Measurements from ENCODE around the gene NAV3. TPM values are rescaled to one million over a fixed set of nuclear protein-coding genes. Genes with fewer than 3 reads are reported as not detected.

The NAV3 gene
- total RNA-seq, 1 experiment from 2014 or later, result 3.0 TPM

GRCh38 chr12:77847680-77848431, 17.2 kb downstream of the NAV3 start:
- no peaks in the 10 kb centered on the region for H3K79me2 ChIP-seq (ENCODE audit: insufficient read depth, low read length)
- no peak overlapping the region for H4K5ac ChIP-seq (ENCODE audit: insufficient read length, low read depth, low read length)
- H3K27ac ChIP-seq (ENCODE audit: insufficient read length, low read depth, low read length), result no peak overlapping the region
- H2BK20ac ChIP-seq (ENCODE audit: low read depth, low read length, poor library complexity, severe bottlenecking), result no peak overlapping the region
- H3T11ph ChIP-seq (ENCODE audit: low read length), result no peak overlapping the region
- no peak overlapping the region for H2BK120ac ChIP-seq (ENCODE audit: low read depth, low read length, poor library complexity, severe bottlenecking)
- no peaks in the 10 kb centered on the region for H3K9me3 ChIP-seq (ENCODE audit: control insufficient read depth, low read depth, low read length)
- H3K27me3 ChIP-seq (ENCODE audit: insufficient read depth, low read length), result no peaks in the 10 kb centered on the region
- H3K23ac ChIP-seq (ENCODE audit: insufficient read length, low read depth, low read length), result no peak overlapping the region
- H3K27ac Mint-ChIP-seq, result no peak overlapping the region
- H2AK5ac ChIP-seq (ENCODE audit: insufficient read length, low read length), result no peak overlapping the region
- no peak overlapping the region for H3K4me2 ChIP-seq (ENCODE audit: insufficient read depth, insufficient read length, low read length)
- no peak overlapping the region for H4K91ac ChIP-seq (ENCODE audit: insufficient read length, low read depth, low read length)
- H2BK15ac ChIP-seq (ENCODE audit: low read depth, low read length), result no peak overlapping the region
- no peaks in the 10 kb centered on the region for H3K23me2 ChIP-seq (ENCODE audit: insufficient read length, low read depth, low read length, poor library complexity, severe bottlenecking)
- no peak overlapping the region for H3K9ac ChIP-seq (ENCODE audit: extremely low read depth, insufficient read length, low read length)
- no peaks in the 10 kb centered on the region for H3K79me1 ChIP-seq (ENCODE audit: insufficient read depth, low read depth, low read length, poor library complexity, severe bottlenecking)
- H2BK12ac ChIP-seq (ENCODE audit: insufficient read length, low read depth, low read length), result no peak overlapping the region
- no peak overlapping the region for H3K56ac ChIP-seq (ENCODE audit: insufficient read length, low read depth, low read length)
- no peaks in the 10 kb centered on the region for H3K4me1 ChIP-seq (ENCODE audit: insufficient read depth, low read length)
- no peaks in the 10 kb centered on the region for H3K9me3 Mint-ChIP-seq
- H3K27me3 Mint-ChIP-seq (ENCODE audit: low read depth), result no peaks in the 10 kb centered on the region
- H3K14ac ChIP-seq (ENCODE audit: insufficient read depth, low read length), result no peak overlapping the region
- no peaks in the 10 kb centered on the region for H3K4me1 Mint-ChIP-seq
- no peaks in the 10 kb centered on the region for H4K20me1 ChIP-seq (ENCODE audit: control insufficient read depth, insufficient read depth, insufficient read length)
- no peak overlapping the region for H4K8ac ChIP-seq (replicated peaks; ENCODE audit: insufficient read length, low read depth, low read length)
- H3K4ac ChIP-seq (ENCODE audit: low read depth, low read length), result no peak overlapping the region
- H3K36me3 Mint-ChIP-seq (ENCODE audit: insufficient read depth in 1 of 3, low read depth in 3 of 3), result no peaks in the 10 kb centered on the region
- no peak overlapping the region for H2AFZ ChIP-seq (ENCODE audit: low read length)
- H2BK5ac ChIP-seq (ENCODE audit: insufficient read length, low read length), result no peak overlapping the region
- no CpG with 5 or more reads among the region's 3 CpGs for WGBS (ENCODE audit: extremely low coverage, insufficient read length, low lambda C conversion rate)
- H3K18ac ChIP-seq (ENCODE audit: insufficient read length, low read depth, low read length), result no peak overlapping the region
- no peak for DNase-seq
- TF ChIP-seq CTCF (conservative IDR thresholded peaks at IDR 0.05), result no peak
- H3K4me3 Mint-ChIP-seq, result no peak overlapping the region
